ENCODE data around the gene MRPL23.

DNA sequence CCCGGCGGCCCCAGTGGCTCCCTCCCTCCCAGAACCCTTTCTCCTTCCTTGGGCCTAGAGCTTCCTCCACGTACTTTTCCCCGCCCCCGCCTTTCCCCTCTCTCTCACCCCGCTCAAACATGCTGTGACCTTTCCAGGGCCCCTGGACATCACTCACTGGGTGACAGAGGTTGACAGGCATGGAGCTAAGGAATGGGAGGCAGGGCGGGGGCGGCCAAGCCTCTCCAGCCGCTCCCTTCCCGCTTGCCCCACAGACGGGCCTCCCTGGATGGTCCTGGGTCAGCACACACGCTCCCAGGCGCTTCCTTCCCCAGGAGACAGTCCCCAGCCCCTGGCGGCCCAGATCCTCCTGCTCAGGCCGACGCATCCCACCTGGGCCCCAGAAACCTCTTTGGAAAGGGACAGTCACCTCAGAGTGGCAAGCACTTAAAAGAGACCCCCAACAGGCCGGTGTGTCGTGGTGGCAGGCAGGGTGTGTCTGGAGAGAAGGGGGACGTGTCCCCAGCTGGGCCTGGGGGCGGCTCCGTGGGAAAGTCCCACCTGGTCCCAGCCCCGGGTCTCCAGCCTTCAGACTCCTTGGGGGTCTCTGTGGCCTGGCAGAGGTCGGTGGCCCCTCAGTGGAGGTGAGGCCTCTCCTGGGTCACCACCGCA is 41.7 kb downstream of the MRPL23 start:
- TF ChIP-seq EZH2phosphoT487 (IDR thresholded peaks at IDR 0.05; ENCODE audit: borderline replicate concordance, low read length) (no peak), CTCF (IDR thresholded peaks at IDR 0.05; ENCODE audit: low read depth, low read length, poor library complexity, severe bottlenecking) (no peak)

Data from DOHH2 (cell line).